Activated effector memory CD4-positive, alpha-beta T cell treated with anti-CD3 and anti-CD28 coated beads, Interleukin-2, amount 50 U/mL, for 16 hours (primary cell): ENCODE measurements around the gene FOXL3.
A peak's percentile ranks its signal among the peaks of the same experiment; 100 is the strongest.

Source experiments
- DNase-seq: peaks from one replicate; pipeline ENCODE4 v3.0.0-alpha.2; 2020

The FOXL3 gene

DNA sequence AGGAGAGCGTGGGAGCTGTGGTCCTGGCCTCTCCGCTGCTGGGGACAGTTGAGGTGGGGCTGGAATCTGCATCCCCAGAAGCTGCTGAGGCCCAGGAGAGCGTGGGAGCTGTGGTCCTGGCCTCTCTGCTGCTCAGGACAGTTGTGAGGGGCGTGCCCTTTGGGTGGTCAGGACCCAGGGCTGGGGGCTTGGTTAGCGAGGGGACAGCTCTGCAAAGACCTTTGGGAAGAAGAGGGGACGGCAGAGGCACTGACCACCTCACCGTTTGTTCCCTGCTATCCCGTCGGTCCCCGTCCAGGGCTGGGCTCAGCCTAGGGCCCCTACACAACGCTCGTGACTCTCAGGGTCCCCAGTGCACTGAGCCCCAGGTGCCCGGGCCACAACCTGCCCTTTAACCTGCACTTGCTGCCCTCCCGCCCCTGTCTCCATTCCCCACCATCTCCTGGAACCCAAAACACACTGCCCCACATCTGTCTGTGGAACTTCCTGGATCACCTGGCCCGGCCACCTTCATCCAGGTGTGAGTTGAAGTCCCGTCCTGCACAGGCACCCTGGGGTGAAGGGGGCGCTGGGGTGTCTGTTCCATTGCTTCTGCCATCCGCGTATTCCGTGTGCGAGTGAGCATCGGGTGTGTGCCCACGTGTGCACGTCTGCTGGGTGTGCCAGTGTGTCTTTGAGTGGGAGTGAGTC, 14.1 kb downstream of the FOXL3 start:
- DNase-seq: no peak

DNA sequence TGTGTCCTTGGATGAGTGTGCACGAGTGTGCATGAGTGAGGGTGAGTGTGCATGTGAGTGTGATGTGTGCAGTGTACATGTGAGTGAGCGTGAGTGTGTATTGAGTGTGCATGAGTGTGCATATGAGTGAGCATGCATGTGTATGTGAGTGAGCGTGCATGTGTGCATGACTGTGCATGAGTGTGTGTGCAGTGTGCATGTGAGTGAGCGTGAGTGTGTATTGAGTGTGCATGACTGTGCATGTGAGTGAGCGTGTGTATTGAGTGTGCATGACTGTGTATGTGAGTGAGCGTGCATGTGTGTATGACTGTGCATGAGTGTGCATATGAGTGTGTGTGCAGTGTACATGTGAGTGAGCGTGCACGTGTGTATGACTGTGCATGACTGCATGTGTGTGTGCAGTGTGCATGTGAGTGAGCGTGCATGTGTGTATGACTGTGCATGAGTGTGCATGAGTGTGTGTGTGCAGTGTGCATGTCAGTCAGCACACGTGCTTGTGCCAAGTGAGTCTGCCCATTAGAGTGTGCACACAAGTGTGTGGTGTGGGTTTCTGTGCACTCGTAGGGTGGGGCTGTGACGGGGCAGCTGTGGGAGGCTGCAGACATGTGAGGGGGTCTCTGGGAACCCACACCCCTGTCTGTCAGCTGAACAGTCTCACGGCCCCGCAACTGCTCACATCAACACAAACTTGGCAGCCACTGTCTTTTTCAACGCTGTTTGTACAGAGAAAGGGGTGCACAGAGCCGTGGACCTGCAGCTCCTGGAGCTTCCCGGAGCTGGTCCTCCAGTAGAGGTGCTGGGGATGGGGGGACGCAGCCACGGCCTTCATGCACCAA, 14.8 kb downstream of the FOXL3 start:
- no peak for DNase-seq

DNA sequence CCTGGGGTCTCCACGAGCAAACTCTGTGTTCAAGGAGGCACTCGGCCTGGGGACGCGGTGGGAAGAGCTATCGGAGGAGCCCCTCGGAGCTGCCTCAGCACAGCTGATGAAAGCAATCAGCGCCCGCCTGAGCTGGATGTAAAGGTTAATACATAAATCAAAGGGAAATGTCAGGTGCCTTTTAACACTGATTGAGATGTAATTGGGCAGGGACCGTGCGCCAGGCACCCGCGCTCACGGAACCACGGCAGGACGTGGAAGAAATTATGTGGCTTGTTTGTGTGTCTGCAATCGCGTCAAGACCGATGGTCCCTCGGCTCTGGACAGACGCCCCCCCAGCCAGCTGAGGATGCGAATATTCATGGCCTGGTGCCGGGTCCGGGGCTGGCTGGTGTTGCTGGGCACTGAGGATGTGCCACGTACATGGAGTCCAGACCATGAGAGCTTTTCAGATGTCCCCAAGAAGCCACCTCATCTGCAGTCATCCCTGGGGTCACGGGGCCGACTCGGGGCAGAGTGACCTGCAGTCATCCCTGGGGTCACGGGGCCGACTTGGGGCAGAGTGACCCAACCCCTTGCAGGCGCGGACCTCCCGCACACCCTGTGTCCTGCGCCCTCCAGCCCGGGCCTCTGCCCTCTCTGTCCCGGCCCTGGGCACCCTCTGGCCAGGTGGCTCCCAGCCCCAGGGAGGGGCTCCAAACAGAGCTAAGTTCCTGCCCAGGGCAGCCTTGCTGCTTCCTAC, 15.6 kb downstream of the FOXL3 start:
- no peak for DNase-seq

DNA sequence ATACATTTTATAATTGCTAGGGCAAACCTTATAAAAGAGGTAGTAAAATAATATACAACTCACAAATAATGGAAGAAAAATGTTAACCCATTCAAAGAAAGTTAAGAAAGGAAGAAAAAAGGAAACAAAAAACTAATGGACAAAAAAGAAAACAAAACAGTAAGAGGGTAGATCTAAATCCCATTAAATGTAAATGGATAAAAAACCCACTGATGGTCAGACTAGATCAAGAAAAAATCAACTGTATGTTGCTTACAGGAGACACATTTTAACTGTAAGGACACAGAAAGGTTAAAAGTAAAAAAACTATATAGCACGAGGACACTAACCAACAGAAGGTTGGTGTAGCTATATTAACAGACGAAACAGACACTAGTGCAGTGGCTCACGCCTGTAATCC, 18.0 kb downstream of the FOXL3 start:
- no peak for DNase-seq

DNA sequence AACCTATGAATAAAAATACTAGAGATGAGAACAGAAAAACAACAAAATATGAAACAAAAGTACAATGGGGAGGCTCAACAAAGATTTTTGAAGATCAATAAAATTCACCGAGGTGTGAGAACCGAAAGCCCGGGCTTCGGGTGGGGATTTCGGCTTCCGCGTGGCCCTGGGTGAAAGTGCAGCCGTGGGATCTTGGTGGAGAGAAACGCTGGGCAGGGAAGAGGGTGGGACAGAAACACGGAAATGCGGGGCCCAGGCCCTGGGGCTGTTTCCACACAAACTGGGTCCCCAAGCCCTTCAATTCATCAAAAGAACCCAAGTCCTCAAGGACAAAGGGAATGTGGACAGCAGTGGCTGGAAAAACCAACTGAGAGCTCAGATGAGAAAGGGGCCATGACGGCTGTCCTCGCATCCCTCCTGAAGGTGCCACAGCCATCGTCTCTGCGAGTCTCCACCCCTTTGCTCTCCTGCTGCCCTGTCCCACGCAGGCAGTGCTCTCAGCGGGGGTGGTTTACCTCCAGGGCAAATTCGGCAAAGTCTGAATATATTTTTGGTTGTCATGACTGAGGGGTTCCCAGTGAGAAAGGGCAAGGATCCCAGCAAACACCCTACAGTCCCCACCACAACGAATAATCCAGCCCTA, 19.7 kb downstream of the FOXL3 start:
- no peak for DNase-seq

DNA sequence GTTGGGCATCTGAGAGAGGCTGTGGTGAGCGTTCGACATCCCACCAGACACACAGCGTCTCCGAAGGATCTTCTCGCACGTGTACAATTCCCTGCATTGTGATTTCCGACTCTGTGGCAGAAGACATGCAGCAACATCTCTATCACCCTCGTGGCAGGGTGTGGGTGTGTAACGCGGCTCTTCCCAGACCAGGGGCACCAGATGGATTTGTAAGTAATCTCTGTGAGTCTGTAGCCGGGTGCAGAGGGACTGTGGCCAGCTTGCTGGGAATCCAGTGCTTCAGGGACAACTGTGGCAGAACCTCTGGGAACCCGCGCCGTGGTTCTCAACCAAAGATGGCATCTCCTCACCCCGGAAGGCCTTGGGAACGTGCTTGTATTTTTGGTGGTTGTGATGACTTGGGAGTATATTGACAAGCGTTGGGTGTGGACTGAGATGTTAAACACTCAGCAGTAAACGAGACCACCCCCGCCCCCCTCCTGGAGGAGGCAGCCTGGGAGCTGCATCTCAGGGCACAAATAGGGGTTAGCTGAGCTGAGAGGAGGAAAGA, 21.2 kb downstream of the FOXL3 start:
- DNase-seq: no peak

DNA sequence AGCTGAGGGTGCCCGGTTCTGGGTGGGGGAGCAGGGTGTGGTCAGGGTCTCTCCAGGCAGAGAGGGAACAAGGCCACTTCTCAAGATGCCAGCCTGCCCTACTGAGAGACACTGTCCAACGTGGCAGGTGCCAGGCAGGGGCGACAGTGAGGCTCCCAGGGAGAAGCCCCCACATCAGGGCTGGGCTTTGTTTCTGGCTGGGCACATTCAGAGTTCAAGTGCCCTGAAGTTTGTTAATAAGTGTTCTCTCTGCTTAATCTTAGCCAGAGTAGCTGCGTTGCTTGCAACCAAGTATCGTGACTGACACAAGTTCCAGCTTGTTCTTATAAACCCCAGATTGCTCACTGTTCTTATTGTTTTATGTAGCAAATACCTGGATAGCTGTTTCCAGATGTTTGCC, 21.8 kb downstream of the FOXL3 start:
- DNase-seq: no peak

DNA sequence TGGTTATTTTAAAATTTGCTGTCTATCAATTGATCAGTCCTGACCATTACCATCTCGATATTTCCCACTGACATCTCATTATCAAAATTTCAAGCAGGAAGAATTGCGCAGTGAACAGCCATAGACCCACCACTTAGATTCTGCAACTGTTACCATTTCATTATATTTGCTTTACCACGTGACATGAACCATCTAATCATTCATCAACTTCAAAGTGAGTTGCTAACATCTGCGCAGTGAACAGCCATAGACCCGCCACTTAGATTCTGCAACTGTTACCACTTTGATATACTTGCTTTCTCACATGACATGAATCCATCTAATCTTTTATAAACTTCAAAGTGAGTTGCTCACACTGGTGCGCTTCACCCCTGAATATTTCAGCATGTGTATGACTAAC, 22.5 kb downstream of the FOXL3 start:
- DNase-seq: no peak

DNA sequence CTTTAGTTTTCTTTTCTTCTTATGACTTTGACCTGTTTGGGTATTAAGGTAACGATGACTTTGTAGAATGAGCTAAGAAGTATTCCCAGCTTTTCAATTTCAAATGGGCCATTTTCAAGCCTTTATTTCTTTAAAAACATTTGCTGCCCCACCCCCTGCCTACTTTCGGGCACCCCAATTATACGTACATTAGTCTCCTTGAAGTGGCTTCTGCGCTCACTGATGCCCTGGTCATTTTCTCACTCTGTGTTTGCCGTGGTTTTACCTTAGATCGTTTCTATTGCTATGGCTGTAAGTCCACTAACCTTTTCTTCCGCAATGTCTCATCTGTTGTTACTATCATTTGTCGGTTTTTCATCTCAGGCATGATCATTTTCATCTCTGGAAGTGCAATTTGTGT, 24.9 kb downstream of the FOXL3 start:
- DNase-seq: no peak

DNA sequence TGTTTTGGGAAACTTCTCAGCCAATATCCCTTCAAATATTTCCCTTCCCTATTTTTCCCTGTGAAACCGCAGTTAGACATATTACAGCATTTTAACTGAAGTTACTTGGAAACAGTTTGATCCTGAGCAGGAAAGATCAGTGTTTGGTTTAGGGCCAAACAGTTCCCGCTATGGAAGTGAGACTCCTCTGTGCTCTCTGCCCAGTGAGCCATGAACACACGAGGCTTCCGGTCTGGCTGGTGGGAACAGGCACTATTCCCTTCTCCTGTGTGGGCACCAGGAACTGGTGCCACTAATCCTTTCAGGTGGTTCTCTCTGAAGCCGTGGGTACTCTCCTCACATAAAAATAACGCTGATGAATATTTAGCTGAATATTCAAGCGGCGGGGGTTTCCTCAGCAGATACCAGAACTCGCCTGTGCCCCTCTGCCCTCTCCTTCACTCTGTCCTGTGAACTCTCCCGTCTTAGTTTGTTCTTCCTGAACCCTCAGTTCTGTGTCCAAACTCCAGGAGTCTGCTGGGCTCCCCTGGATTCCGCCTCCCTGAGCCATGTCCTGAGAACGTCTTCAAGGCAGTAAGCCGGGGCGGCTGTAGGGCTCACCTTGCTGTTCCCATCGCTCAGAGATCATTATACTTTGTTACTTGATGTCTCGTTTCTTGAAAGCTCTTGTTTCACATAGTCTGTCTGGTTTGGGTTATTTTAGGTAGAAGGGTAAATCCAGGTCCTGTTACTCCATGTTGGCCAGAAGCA, 25.7 kb downstream of the FOXL3 start:
- DNase-seq: no peak

DNA sequence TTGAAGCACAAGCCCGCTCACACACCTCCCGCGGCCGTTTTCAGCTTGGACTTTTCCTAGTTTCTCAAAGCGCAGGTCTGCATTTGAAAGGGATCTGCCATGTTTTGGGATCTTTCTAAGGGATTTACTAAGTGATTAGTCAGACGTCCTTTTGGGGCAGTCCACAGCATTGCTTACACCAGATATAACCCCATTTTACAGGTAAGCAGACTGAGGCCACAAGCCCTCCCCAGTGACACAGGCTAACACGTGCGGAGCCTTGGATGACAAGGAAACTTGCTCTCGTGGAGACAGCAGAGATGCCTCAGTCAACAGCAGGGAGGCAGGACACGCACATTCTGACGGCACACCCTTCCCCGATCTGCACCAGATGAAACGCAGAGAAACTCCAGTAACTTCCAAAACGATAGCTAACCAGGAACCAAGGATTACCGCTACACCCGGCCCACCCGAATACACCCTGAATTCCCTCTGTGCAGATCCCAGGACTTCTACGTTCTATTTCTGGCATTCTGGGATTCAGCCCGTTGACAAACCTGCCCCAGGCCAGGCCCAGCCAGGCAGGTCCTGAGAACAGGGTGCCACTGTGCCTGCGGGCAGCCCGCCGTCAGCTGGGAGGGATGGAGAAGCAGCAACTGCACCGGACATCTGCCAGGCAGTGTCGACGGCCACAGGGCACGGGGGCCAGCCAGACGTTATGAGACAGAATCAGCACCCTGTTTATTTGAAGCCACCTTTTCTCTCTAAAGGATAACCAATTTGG, 27.9 kb downstream of the FOXL3 start:
- no peak for DNase-seq

DNA sequence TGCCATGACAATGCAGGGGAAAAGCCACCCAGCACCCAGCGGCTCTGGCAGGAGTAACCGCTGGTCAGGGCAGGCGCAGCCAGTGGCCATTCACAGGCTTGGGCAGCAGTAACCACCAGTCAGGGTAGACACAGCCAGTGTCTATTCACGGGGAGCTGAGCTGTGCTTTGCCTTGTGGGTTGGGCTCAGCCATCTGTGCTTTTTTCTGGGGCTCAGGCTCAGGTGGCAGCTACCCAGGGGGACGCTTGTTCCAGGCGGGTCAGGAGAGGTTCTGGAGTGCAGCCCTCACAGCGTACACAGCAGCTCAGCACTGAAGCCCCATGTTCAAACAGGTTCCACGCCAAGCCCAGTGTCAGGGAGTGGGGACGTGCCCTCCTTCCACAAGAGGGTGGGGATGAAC, 28.5 kb downstream of the FOXL3 start:
- no peak for DNase-seq

DNA sequence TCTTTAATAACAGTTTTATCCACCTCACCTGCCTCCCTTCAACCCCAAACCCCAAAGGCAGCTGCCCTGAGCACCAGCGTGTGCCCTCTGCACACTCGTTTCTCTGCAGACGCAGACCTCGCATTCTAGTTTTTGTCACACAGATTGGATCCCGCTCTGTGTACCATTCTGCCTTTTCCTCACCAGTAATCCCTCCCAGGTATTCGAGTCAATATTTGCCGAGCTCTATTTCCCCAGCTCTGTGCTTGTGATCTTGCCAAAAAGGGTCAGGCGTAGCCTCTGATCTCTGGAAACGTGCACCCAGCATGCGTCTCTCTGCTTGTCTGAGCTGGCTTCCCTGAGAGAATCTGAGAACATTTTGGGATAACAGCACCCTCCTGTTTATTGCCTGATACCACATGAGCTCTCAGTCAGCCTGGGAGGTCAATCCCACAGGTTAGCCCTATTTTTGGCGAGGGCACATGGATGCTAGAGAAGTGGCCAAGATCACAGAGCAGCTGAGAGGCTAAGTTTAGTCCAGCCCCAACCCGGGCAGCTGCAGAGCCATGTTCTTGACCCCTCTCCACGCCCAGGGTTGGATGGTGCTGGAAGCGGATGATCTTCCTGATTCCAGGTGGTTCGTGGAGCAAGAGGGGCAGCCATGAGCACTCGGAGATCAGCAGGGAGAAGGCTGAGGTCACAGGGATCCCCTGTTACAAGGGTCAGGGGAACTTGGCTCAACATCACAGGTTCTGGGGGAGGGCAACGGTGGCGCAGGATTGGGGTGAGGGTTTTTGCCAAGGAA, 29.1 kb downstream of the FOXL3 start:
- DNase-seq: no peak

DNA sequence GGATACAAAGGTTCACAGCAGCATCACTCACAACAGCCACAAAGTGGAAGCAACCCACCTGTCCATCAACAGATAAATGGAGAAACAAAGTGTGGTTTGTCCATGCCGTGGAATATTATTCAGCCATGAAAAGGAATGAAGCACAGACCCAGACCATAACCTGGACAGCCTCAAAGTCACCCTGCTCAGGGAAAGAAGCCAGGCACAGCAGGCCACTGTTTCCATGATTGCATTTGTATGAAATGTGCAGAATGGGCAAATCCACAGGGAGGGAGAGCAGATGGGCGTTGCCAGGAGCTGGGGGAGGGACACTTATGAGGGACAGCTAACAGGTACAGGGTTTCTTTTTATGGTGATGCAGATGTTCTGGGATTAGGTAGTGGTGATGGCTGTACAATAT, 30.3 kb downstream of the FOXL3 start:
- no peak for DNase-seq

DNA sequence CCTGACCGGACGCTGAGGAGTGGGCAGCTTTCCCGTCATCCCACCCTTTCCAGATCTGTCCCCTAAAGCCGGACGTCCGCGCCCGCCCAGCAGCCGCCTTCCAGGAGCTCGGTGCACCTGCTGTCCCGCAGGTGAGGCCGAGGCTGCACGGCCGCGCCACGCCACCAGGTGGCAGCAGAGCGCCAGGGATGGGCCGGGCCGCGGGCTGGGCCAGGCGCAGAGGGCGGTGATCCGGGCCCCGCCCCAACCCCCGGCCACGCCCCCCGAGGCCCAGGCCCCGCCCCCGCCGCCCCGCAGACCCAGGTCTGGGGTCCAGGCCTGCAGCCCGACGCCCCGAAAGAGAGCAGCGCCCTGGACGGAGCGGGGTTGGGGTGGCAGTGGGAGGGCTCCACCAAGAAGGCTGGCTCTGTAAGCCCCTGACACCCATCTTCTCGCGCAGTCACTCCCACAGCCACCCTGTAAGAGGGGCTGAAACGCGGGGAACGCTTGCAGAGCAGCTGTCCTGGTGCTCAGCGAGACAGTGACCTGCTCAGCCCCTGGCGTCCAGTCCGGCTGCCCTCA, 32.2 kb downstream of the FOXL3 start:
- peak; percentile 96 for DNase-seq

DNA sequence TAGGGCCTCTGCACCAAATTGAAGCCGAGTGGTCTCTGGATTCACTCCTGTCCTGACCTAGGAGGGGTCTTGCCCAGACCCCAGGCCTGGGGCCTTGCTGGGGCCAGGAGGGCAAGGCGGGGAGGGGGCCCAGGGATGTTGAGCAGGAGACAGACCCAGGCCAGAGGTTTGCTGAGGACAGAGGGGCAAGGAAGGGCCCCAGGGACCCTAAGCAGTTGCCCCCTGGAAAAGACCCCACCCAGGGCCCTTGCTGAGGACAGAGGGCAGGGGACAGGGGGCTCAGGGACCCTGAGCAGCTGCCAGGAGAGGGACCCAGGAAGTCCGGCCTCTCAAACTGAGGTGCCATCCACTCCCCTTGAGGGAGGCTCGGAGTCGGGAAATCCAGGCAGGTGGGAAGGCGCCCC, 32.7 kb downstream of the FOXL3 start:
- DNase-seq: no peak

DNA sequence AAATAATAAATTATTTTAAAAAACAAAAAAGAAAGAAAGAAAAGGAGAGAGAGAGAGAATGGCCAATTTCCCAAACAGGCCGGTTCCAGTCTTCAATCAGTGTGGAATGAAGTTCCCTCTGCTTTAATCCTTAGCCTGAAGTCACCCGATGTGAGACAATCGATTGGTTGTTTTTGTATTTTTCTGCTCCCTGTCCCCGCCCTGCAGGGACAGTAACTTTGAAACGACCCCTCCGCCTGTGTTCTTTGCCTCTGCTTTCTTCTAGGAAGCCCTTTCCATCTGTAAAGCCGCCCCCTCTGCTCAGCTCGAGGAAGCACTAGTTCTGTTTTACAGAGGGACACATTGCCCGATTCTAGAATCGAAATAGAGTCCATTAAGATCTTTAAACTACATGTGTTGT, 33.4 kb downstream of the FOXL3 start:
- no peak for DNase-seq

DNA sequence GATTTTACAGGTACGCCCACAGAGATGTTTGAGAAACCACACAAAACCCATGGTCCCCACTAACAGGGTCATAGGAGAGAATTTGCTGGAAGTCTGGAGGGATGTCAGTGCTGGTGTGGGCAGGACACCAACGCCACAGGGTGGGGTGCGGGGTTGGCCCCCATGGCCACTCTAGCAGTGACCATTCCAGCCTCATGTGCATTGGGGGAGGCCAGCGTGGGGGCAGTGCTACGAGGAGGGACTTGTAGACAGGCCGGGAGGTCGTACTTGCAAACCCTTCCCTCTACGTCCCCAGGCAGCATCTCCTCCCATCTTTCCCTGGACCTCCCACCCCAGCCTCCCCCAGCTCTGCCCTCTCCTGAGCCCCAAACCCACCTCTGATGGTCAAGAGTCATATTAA, 34.0 kb downstream of the FOXL3 start:
- no peak for DNase-seq

DNA sequence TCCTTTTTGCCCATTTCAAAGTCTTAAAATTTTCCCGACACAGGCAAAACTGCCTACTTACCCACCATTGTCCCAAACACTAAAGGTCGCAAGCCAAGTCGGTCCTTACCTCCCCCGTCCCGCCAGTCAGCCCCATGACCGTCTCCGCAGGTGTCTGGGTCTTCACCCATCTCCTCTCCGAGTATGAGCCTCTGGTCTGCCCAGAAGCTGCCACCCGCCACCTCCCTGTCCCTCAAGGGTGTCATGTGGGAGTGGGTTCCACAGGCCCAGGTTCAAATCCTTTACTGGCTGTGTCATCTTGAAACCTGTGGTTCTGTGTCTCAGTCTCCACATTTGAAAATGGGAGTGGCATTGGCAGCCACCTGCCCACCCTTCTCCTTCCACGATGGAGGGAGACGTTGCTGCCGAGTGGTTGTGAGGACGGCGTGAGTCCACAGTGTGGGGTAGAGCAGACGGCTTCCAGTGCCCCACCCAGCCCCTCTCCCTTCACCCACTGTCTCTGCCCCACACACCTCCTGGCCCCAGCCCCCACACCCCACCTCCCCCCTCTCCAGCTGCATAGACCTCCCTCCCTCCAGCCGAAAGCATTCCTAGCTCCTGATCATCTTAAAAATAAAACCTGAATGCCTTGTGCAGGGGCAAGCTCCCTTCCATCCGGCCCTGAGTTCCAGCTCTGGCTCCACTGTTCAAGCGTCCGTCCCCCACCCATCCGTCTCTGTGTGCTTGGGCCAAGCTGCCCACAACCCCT, 35.3 kb downstream of the FOXL3 start:
- no peak for DNase-seq

DNA sequence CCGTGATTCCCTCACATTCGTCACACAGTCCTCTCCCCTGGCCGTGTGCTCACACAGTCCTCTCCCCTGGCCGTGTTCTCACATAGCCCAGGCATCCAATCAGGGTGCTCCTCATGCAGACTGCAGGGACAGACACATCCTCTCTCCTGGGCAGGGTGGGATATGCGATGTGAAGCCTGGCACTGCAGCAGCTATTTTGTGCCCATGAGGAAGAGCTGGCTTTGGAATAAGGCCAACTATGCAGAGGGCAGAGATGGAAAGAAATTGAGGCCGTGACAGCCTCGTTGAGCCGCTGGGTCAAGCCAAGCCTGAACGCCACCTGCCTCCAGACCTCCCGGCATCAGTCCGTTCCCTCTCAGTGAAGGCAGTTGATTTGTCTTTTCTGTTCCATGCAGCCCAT, 35.8 kb downstream of the FOXL3 start:
- no peak for DNase-seq
